ENCODE measurements around the gene EPHB6. TPM values are rescaled to one million over a fixed set of nuclear protein-coding genes. Genes with fewer than 3 reads are reported as not detected.

Gene EPHB6
- total RNA-seq, 1 donor from 2014 or later, result under 0.01 TPM

GRCh38 chr7:142879060-142879459 is 24.2 kb downstream of the EPHB6 start:
- DNase-seq (ENCODE audit: low read depth in 2 of 2), result no peak

DNA sequence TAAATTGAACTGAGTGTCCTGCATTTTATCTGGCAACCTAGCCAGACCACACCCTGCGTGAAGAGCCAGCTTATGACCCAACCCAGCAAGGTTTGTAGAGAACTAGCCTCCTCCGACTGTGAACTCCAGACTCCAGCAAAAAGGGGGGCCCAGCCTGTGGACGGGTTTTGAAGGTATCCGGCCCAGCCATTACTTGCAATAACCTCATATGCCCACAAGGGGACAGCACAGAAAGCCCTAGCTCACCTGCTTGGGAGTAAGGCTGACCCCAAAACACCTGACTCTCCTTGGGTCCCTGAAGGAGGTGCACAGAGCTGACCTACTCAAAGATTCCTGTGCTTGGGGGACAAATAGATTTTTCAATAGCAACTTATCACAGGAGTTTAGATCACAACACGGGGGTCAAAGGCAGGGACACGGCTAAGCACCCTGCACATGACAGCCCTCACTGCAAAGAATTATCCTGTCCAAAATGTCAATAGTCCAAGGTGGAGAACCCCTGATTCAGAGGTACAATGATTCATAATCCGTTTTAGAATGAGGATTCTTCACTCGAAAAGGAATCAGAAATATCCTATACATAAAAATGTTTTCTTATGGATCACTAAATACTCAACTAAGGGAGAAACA is 26.1 kb downstream of the EPHB6 start:
- peak; percentile 38 to 49 for DNase-seq (ENCODE audit: low read depth in 2 of 2)

- DNase-seq (ENCODE audit: low read depth in 2 of 2), result no peak
Measured at GRCh38 chr7:142881586-142882337, 26.9 kb downstream of the EPHB6 start.

- DNase-seq (ENCODE audit: low read depth in 2 of 2), result no peak
Measured at GRCh38 chr7:142882338-142882678, 27.4 kb downstream of the EPHB6 start.

- no peak for DNase-seq (ENCODE audit: low read depth in 2 of 2)
Measured at GRCh38 chr7:142883145-142883544, 28.3 kb downstream of the EPHB6 start.

- no peak for DNase-seq (ENCODE audit: low read depth in 2 of 2)
Measured at GRCh38 chr7:142883571-142884285, 28.9 kb downstream of the EPHB6 start.

DNA sequence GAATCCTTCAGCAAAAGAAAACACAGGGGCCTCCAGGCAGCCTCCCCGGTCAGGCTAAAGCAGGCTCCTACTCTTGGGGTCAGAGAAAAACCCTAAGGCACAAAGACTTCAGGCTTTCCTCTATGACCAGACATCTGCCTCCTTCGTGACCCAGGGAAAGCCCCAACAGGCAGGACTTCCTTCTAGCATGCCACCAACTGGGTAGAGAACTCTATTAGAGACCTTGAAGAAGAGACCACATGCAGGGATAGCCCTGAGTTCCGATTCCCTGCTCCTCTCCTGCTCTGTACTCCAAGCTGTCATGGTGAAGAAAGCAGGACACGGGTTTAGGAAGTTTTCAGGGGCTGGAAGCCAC is 29.4 kb downstream of the EPHB6 start:
- DNase-seq (ENCODE audit: low read depth in 2 of 2), result no peak

GRCh38 chr7:142885311-142886230 is 30.7 kb downstream of the EPHB6 start, which contains the start of gene TRPV6:
TRPV6 (minus strand) TSS chr7:142885745.
- DNase-seq (ENCODE audit: low read depth in 2 of 2), result no peak

DNA sequence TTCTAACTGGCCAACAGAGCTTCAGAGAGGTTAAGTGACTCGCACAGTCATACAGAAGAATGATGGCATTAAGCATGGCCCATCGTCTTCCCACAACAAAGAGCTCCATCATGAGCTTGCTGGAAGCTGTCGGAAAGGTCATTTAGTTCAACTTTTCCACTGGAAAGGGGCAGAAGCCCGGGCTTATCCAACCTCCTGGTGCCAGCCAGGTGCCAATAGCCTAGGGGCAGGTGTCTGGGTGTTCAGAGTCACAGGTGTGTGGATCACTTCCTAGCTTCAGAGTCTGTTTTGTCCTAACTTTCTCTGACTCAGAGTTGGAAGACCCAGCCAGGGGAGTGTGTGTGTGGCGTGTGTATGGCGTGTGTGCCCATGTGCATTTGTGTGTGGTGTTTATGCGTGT is 32.0 kb downstream of the EPHB6 start:
- DNase-seq (ENCODE audit: low read depth in 2 of 2), result no peak

GRCh38 chr7:142887282-142888015 is 32.6 kb downstream of the EPHB6 start:
- no peak for DNase-seq (ENCODE audit: low read depth in 2 of 2)

DNA sequence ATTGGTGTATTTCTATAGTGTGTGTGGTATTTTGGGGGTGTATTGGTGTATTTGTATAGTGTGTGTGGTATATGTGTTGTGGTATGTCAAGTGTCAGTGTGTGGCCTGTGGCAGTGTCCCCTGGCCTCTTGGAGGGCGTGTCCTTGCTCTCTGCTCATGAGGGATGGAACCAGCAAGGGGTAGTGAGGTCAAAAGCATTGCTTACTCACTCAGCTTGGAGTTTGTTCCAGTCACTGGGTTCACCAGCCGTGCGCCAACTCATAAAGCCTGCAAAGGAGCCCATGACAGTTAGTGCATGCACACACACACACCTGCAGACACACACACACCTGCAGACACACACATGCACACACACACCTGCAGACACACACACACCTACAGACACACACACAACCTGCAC is 34.9 kb downstream of the EPHB6 start:
- no peak for DNase-seq (ENCODE audit: low read depth in 2 of 2)

GRCh38 chr7:142890874-142891485 is 36.1 kb downstream of the EPHB6 start:
- DNase-seq (ENCODE audit: low read depth in 2 of 2), result no peak

DNA sequence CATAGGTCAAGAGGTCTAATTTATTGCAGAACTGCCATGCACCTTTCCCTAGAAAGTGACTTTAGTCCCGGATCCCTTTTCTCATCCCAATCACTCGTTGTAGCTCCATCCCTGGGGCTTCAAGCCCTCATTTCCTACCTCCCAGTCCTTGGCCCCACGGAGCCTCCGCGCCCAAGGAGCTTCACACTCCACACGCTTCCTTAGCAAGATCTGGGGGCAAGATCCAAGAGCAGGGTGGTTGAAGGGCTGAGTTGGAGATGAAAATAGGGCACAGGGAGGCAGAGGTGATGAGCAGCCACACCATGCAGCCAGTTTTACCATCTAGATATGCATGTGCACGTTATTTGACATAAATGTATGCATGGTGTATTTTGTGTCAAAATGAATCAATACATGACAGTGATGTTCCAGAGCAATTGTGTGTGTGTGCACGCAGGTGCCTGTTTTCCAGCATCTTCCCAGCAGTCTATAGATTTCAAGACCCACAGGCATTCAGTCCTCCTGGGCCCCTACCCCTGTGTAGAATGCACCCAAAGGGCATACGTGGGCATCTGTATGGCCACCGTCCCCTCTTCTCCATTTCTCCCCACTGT is 36.7 kb downstream of the EPHB6 start:
- DNase-seq (ENCODE audit: low read depth in 2 of 2), result no peak

GRCh38 chr7:142892951-142893350 is 38.1 kb downstream of the EPHB6 start:
- no peak for DNase-seq (ENCODE audit: low read depth in 2 of 2)

DNA sequence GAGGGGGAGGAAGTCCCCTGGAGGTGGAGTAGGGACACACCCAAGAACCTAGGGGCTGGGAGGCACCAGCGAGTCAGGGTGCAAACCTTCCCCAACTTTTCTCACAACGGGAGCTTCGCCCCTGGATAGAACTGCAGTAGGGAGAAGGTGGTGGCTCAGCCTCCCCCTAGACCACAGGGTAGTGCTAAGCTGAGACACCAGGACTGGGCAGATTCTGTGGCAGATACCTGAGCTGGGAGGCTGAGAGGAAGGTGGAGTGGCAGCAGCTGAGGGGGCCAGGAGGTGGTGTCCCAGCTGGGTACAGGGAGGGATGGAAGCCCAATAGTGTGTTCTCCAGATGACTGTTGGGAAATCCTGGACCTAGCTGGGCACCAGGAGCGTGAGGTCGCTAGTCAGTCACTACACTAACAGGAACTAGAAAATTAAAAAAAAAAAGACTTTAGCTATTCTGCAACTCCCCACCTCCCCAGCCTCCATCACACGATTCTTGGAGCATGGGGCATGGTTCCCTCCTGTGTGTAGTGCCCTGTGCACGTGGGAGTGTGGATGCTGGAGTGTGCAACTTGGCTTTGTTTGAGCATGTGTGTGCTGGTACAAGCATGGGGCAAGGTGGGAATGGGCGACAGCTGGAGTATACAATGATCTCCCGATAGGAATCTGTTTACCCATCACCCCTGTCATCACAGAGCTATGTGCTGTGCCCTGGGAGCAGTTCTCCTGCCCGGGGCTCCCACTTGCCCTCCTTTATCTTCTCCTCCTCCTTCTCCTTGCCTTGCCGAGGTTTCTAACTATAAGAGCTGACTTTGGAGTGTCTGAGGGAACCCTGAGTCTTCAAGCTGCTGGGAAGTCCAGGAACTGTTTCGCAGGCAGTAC is 39.5 kb downstream of the EPHB6 start:
- DNase-seq (ENCODE audit: low read depth in 2 of 2), result no peak

GRCh38 chr7:142894985-142895593 is 40.2 kb downstream of the EPHB6 start:
- DNase-seq (ENCODE audit: low read depth in 2 of 2), result no peak

- DNase-seq (ENCODE audit: low read depth in 2 of 2), result no peak
Measured at GRCh38 chr7:142896151-142896550, 41.3 kb downstream of the EPHB6 start.

GRCh38 chr7:142896741-142897379 is 42.0 kb downstream of the EPHB6 start:
- no peak for DNase-seq (ENCODE audit: low read depth in 2 of 2)
